Measurements from ENCODE around the gene IGF2R.

The IGF2R gene

DNA sequence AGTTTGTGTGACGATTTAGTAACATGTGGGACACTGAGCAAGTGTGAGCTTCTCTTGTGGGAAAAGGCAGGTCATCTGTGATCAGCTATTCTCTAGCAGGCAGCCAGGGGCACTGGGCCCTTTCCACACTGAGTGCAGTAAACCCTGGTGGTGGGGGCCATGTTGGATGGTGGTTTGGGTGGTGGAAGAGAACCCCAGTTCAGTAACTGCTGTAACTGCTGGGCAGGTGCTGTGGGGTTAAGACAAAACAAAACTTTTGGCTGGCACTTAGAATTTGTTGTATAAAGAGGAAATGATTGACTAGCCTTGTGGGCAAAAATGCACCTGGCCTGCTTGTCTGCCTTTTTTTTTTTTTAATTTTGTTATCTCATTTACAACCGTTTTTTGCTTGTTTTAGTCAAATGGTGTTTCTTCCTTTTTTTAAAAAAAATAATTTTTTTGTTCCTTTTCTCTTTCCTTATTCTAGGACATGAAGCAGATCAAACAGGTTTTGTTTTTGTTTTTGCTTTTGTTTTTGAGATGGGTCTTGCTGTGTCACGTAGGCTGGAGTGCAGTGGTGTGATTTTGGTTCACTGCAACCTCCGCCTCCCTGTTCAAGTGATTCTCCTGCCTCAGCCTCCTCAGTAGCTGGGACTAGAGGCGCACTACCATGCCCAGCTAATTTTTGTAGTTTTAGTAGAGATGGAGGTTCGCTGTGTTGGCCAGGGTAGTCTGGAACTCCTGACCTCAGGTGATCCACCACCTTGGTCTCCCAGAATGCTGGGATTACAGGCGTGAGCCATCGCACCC is 59.8 kb downstream of the IGF2R start:
- DNase-seq (ENCODE audit: insufficient read length, low spot score) = no peak

DNA sequence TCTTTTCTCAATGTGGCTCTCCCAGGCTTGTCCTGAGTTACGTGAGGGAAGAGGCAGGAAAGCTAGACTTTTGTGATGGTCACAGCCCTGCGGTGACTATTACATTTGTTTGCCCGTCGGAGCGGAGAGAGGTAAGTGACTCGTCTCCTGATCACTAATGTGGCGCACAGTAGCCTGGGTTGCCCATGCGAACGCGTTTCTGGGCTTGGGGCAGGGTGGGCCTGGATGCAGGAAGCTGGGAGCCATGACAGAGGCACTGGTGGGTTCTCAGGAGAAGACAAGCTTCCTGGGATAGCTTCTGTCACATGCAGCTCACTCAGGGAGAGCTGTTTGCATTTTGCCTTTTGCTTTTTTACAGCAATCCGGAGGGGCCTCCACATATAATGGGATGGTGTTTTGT is 60.6 kb downstream of the IGF2R start:
- TF ChIP-seq, protein P1, sequence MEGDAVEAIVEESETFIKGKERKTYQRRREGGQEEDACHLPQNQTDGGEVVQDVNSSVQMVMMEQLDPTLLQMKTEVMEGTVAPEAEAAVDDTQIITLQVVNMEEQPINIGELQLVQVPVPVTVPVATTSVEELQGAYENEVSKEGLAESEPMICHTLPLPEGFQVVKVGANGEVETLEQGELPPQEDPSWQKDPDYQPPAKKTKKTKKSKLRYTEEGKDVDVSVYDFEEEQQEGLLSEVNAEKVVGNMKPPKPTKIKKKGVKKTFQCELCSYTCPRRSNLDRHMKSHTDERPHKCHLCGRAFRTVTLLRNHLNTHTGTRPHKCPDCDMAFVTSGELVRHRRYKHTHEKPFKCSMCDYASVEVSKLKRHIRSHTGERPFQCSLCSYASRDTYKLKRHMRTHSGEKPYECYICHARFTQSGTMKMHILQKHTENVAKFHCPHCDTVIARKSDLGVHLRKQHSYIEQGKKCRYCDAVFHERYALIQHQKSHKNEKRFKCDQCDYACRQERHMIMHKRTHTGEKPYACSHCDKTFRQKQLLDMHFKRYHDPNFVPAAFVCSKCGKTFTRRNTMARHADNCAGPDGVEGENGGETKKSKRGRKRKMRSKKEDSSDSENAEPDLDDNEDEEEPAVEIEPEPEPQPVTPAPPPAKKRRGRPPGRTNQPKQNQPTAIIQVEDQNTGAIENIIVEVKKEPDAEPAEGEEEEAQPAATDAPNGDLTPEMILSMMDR (IDR thresholded peaks at IDR 0.05; ENCODE audit: insufficient read depth, missing control alignments) = no peak
- DNase-seq (ENCODE audit: insufficient read length, low spot score) (no peak), FAIRE-seq (no peak)

More for the DNA sequence above, 59.8 kb downstream of the IGF2R start:
- TF ChIP-seq, protein P1 (IDR thresholded peaks at IDR 0.05; ENCODE audit: insufficient read depth, missing control alignments) = no peak
- no peak for FAIRE-seq

DNA sequence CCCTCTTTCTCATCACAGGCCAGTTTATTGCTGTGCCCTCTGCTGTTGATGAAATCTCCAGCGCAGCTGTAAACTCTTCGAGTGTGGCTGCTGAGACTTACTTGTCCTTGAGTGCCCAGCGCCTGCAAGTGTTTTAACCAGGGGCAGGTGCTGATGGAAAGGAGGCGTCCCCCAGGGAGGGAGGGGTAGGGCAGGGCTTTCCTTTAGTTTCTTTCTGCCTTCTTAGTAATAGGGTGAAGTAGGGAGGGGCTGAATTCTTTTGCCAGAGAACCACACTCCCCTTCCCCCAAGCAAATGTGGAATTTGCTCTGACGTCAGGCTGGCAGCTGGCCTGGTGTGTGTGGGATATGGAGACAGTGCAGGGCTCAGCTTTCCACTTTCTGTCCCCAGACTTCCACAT is 61.2 kb downstream of the IGF2R start:
- no peak for DNase-seq (ENCODE audit: insufficient read length, low spot score)
- FAIRE-seq = no peak
- TF ChIP-seq, protein P1 (IDR thresholded peaks at IDR 0.05; ENCODE audit: insufficient read depth, missing control alignments) = no peak

DNA sequence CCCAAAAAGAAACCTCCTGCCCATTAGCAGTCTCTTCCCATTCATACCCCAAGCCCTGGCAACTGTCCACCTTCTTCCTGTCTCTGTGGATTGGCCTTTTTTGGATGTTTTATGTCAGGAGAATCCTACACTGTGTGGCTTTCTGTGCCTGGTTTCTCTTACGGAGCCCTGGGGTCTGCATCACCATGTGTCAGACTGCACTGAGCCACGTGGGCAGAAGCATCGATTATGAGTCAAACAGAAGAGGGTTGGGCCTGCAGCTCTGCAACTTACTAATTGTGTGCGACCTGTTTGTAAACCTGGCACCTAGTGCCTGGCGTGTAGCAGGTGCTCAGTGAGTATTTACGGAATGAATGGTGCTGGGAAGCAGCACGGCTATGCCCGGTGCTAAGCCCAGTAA is 62.6 kb downstream of the IGF2R start:
- TF ChIP-seq, protein P1 (IDR thresholded peaks at IDR 0.05; ENCODE audit: insufficient read depth, missing control alignments) = no peak
- FAIRE-seq = no peak

DNA sequence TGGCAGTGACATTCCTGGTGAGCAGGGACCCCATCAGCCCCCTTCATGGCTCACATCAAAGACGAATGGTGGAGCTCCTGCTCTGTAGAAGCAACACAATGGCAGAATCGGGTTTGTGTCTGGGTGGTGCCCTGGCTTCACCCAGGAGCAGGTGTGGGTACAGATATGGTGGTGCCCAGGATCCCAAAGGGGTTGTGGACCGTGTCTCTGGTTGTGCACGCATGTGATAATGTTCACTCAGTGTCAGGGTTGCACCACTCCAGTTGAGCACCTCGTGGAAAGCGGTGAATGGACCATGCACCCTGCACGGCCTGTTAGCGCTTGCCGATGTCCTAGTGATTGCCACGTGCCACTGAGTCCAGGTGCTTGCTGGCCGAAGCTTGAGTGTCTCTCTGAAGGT is 63.0 kb downstream of the IGF2R start:
- no peak for FAIRE-seq
- no peak for DNase-seq (ENCODE audit: insufficient read length, low spot score)
- TF ChIP-seq, protein P1 (IDR thresholded peaks at IDR 0.05; ENCODE audit: insufficient read depth, missing control alignments) = no peak

More for the DNA sequence above, 62.6 kb downstream of the IGF2R start:
- DNase-seq (ENCODE audit: insufficient read length, low spot score) = no peak

DNA sequence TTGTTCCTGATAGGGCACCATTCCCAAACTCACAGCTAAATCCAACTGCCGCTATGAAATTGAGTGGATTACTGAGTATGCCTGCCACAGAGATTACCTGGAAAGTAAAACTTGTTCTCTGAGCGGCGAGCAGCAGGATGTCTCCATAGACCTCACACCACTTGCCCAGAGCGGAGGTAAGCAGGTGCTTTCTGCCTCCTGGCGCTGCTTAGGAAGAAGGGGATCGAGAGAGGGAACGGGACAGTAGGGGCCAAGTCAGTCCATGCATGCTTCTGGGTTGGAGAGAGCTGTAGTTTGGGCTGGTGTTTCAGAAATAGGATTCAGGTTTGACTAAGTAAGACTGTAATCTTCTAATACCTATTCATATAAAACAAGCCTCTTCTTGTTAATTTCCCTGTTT is 63.7 kb downstream of the IGF2R start:
- TF ChIP-seq, protein P1 (IDR thresholded peaks at IDR 0.05; ENCODE audit: insufficient read depth, missing control alignments) = no peak
- DNase-seq (ENCODE audit: insufficient read length, low spot score) (no peak), FAIRE-seq (no peak)
